H1 (cell line): ENCODE results near the gene PSKH1. TPM values are rescaled to one million over a fixed set of nuclear protein-coding genes. Genes with fewer than 3 reads are reported as not detected.

Experiments used
- CTCF ChIA-PET: fragments of 300-600 bp; sonication (Branson Sonifier 250); formaldehyde crosslinking; loops from one replicate; lab custom pipeline; 2021; ENCODE audit not compliant: partially characterized antibody; lab: Charles Lee
- POLR2A ChIA-PET: fragments of 300-600 bp; sonication (Branson Sonifier 250); formaldehyde crosslinking; loops from one replicate; lab custom pipeline; 2021; ENCODE audit warnings: inconsistent platforms; ENCODE audit not compliant: partially characterized antibody; lab: Charles Lee
- DNase-seq, 2 experiments: peaks; one replicate each; pipeline versions ENCODE4 v3.0.0 to v3.0.0-alpha.2; 2010 to 2022; ENCODE audit warnings: low spot score in 2 of 2, low read depth in 1 of 2, mixed read lengths in 1 of 2
- FAIRE-seq: peaks from 2 replicates; lab custom pipeline; 2011; peaks lifted over from hg19 to GRCh38; lab: Jason Lieb, UNC
- H2AFZ ChIP-seq: 2 replicates; pipeline ENCODE4 v1.8.1; 2012; ENCODE audit warnings: low read length, inconsistent platforms
- H2AK5ac ChIP-seq: 2 replicates; pipeline ENCODE4 v1.6.1; 2013; ENCODE audit warnings: low read depth, low read length
- H2BK120ac ChIP-seq: replicated peaks from 2 replicates; pipeline ENCODE3; 2013; ENCODE audit warnings: low read depth, low read length, inconsistent platforms
- H2BK12ac ChIP-seq: 2 replicates; pipeline ENCODE4 v1.6.1; 2013; ENCODE audit warnings: low read depth, low read length
- H2BK15ac ChIP-seq: 2 replicates; pipeline ENCODE4 v1.6.1; 2013; ENCODE audit warnings: low read length
- H2BK20ac ChIP-seq: 2 replicates; pipeline ENCODE4 v1.6.1; 2013; ENCODE audit warnings: low read length
- H2BK5ac ChIP-seq: 2 replicates; pipeline ENCODE4 v1.6.1; 2013; ENCODE audit warnings: low read depth, low read length
- H3K14ac ChIP-seq: 2 replicates; pipeline ENCODE4 v1.6.1; 2013; ENCODE audit warnings: inconsistent platforms; ENCODE audit not compliant: insufficient read length
- H3K18ac ChIP-seq: 2 replicates; pipeline ENCODE4 v1.6.1; 2013; ENCODE audit warnings: low read length; ENCODE audit errors: extremely low read depth
- H3K23ac ChIP-seq: 2 replicates; pipeline ENCODE4 v1.6.1; 2013; ENCODE audit warnings: inconsistent platforms; ENCODE audit not compliant: insufficient read length
- H3K23me2 ChIP-seq: 2 replicates; pipeline ENCODE4 v1.6.1; 2013; ENCODE audit warnings: low read depth, low read length
- H3K27ac ChIP-seq: 2 replicates; pipeline ENCODE4 v1.6.1; 2011; ENCODE audit warnings: low read depth, low read length, inconsistent platforms
- H3K27me3 ChIP-seq, 4 experiments: replicated peaks in 1 of 4; 1 replicate in 1 of 4; 2 replicates in 3 of 4; pipeline versions ENCODE4 v1.6.1 to v1.8.1; 2011 to 2013; ENCODE audit warnings: low read length in 3 of 4, mild to moderate bottlenecking in 3 of 4, inconsistent platforms in 2 of 4, mixed read lengths in 2 of 4, moderate library complexity in 1 of 4; ENCODE audit not compliant: control insufficient read depth in 3 of 4, insufficient read depth in 3 of 4; ENCODE audit errors: extremely low read depth in 1 of 4
- H3K36me3 ChIP-seq, 4 experiments: 2 replicates each; pipeline versions ENCODE4 v1.6.1 to v1.8.1; 2011 to 2013; ENCODE audit warnings: mild to moderate bottlenecking in 4 of 4, low read length in 3 of 4, moderate library complexity in 2 of 4, control low read depth in 1 of 4, inconsistent platforms in 1 of 4; ENCODE audit not compliant: insufficient read depth in 4 of 4, control insufficient read depth in 2 of 4
- H3K4ac ChIP-seq: replicated peaks from 2 replicates; pipeline ENCODE3; 2013; ENCODE audit warnings: low read length, low read depth, mixed read lengths, inconsistent platforms; ENCODE audit not compliant: insufficient read length
- H3K4me1 ChIP-seq, 4 experiments: replicated peaks in 1 of 4; 1 replicate in 1 of 4; 2 replicates in 3 of 4; pipeline versions ENCODE4 v1.6.1 to v1.8.1; 2011 to 2013; ENCODE audit warnings: low read length in 3 of 4, inconsistent platforms in 2 of 4, mixed read lengths in 1 of 4; ENCODE audit not compliant: insufficient read depth in 4 of 4, control insufficient read depth in 3 of 4
- H3K4me2 ChIP-seq, 2 experiments: 2 replicates each; pipeline versions ENCODE4 v1.6.1 to v1.8.1; 2011 to 2013; ENCODE audit warnings: low read depth in 2 of 2, low read length in 2 of 2, control low read depth in 1 of 2, inconsistent platforms in 1 of 2, mild to moderate bottlenecking in 1 of 2; ENCODE audit not compliant: insufficient read depth in 1 of 2
- H3K4me3 ChIP-seq, 4 experiments: fragments of 200-600, 300-600 bp in 1 of 4; sonication (generic), shearing (Covaris generic), sonication (Bioruptor Twin) in 1 of 4; 2 replicates each; pipeline versions ENCODE4 v1.5.1 to v1.8.1; 2011 to 2016; ENCODE audit warnings: low read length in 4 of 4, low read depth in 3 of 4, control low read depth in 2 of 4, inconsistent platforms in 2 of 4, mild to moderate bottlenecking in 2 of 4, mixed read lengths in 1 of 4, moderate library complexity in 1 of 4; ENCODE audit not compliant: insufficient read depth in 2 of 4; ENCODE audit errors: extremely low read depth in 1 of 4
- H3K56ac ChIP-seq: replicated peaks from 2 replicates; pipeline ENCODE3; 2013; ENCODE audit warnings: low read depth, mild to moderate bottlenecking, mixed read lengths, low read length, inconsistent platforms; ENCODE audit not compliant: insufficient read length
- H3K79me1 ChIP-seq: 2 replicates; pipeline ENCODE4 v1.6.1; 2013; ENCODE audit warnings: low read depth, low read length, control low read depth
- H3K79me2 ChIP-seq, 2 experiments: 2 replicates each; pipeline versions ENCODE4 v1.6.1 to v1.8.1; 2012 to 2013; ENCODE audit warnings: low read length in 2 of 2, mild to moderate bottlenecking in 2 of 2, inconsistent platforms in 1 of 2; ENCODE audit not compliant: insufficient read depth in 2 of 2, control insufficient read depth in 1 of 2
- H3K9ac ChIP-seq, 4 experiments: replicated peaks in 1 of 4; 1 replicate in 1 of 4; 2 replicates in 3 of 4; pipeline versions ENCODE4 v1.6.1 to v1.8.1; 2011 to 2013; ENCODE audit warnings: low read depth in 3 of 4, low read length in 3 of 4, control low read depth in 2 of 4, mild to moderate bottlenecking in 2 of 4, moderate library complexity in 2 of 4, inconsistent platforms in 1 of 4; ENCODE audit errors: extremely low read depth in 1 of 4
- H3K9me3 ChIP-seq, 2 experiments: 2 replicates each; pipeline versions ENCODE4 v1.6.1 to v1.8.1; 2012 to 2013; ENCODE audit warnings: mild to moderate bottlenecking in 2 of 2, moderate library complexity in 2 of 2, control low read depth in 1 of 2, inconsistent platforms in 1 of 2, low read depth in 1 of 2, low read length in 1 of 2, mixed read lengths in 1 of 2; ENCODE audit not compliant: insufficient read depth in 2 of 2
- H4K20me1 ChIP-seq, 2 experiments: replicated peaks in 1 of 2; 2 replicates each; pipeline versions ENCODE3 to v1.8.1; 2011 to 2013; ENCODE audit warnings: inconsistent platforms in 2 of 2, low read length in 2 of 2, mild to moderate bottlenecking in 1 of 2; ENCODE audit not compliant: insufficient read depth in 2 of 2, control insufficient read depth in 1 of 2
- H4K5ac ChIP-seq: 2 replicates; pipeline ENCODE4 v1.6.1; 2013; ENCODE audit warnings: low read length, low read depth, mixed read lengths, inconsistent platforms; ENCODE audit not compliant: insufficient read length
- H4K8ac ChIP-seq: 2 replicates; pipeline ENCODE4 v1.8.0; 2013; ENCODE audit warnings: mild to moderate bottlenecking, moderate library complexity, low read length, inconsistent platforms; ENCODE audit not compliant: insufficient read depth; ENCODE audit errors: extremely low read depth
- H4K91ac ChIP-seq: replicated peaks from 2 replicates; pipeline ENCODE3; 2013; ENCODE audit warnings: low read length, mixed read lengths, inconsistent platforms; ENCODE audit not compliant: insufficient read length
- CBX5 ChIP-seq: fragments of 300-800, 300-1000 bp; sonication (generic); IDR thresholded peaks from 2 replicates; pipeline ENCODE4 v1.7.1; 2016; ENCODE audit warnings: antibody characterized with exemption, low read length, low read depth
- TAF1 ChIP-seq: IDR thresholded peaks from 2 replicates; pipeline ENCODE4 v1.6.1; 2011; ENCODE audit warnings: mild to moderate bottlenecking, low read depth, low read length
- TBP ChIP-seq: IDR thresholded peaks from 2 replicates; pipeline ENCODE4 v1.6.1; 2011; ENCODE audit warnings: low read depth, low read length, improper control_type of control experiment
- TEAD4 ChIP-seq: IDR thresholded peaks from 2 replicates; pipeline ENCODE4 v1.6.1; 2012; ENCODE audit warnings: low read depth, low read length, inconsistent platforms, mixed read lengths
- WGBS, 2 experiments: shearing (Covaris generic) in 1 of 2; methylation state at CpG; one replicate each; pipeline versions ENCODE4 v1.1.6 to v1.1.7; 2013 to 2015; ENCODE audit warnings: low lambda C conversion rate in 2 of 2, mixed read lengths in 2 of 2, inconsistent platforms in 1 of 2, low coverage in 1 of 2, missing lambda C conversion rate in 1 of 2; ENCODE audit not compliant: insufficient replicate concordance in 2 of 2, insufficient coverage in 1 of 2, insufficient read length in 1 of 2; ENCODE audit errors: extremely low coverage in 1 of 2, missing lambda C conversion rate in 1 of 2; 5-methylcytosine and 5-hydroxymethylcytosine counted together
- polyA plus RNA-seq, 7 experiments: library from polyadenylated mRNA; depleted of rRNA in 3 of 7; stranded (reverse) in 5 of 7; unstranded in 2 of 7; fragments of >200 nt in 5 of 7; fragments of 200-250 nt in 2 of 7; gene quantifications; 1 replicate in 5 of 7; 2 replicates in 1 of 7; 4 replicates in 1 of 7; pipeline versions ENCODE4 v1.2.1 to v1.2.3, GENCODE V29; 2011 to 2013; ENCODE audit warnings: missing spikeins in 2 of 7, mixed read lengths in 2 of 7
- total RNA-seq: library from RNA; stranded (reverse); fragmentation: NEBNext Ultra II Directional; extraction: Animal tissue kit (Norgen Biotek cat#: 25700); gene quantifications from 2 replicates; pipeline ENCODE4 v1.2.1, GENCODE V29; 2021
- TF ChIP-seq, protein P1 (sequence below), 3 experiments: IDR thresholded peaks; 1 replicate in 2 of 3; 2 replicates in 1 of 3; pipeline versions ENCODE4 v1.5.1 to v1.6.1; 2011; ENCODE audit warnings: low read length in 3 of 3, mild to moderate bottlenecking in 3 of 3, inconsistent platforms in 2 of 3, low read depth in 1 of 3, moderate library complexity in 1 of 3; ENCODE audit not compliant: insufficient read depth in 1 of 3; ENCODE audit errors: control extremely low read depth in 1 of 3

The PSKH1 gene
- total and polyA plus RNA-seq, 2 of the 8 experiments (the other 6 are each of a cell fraction or from before 2014, with no cell fraction given), result 24.8 to 51.0 TPM

DNA sequence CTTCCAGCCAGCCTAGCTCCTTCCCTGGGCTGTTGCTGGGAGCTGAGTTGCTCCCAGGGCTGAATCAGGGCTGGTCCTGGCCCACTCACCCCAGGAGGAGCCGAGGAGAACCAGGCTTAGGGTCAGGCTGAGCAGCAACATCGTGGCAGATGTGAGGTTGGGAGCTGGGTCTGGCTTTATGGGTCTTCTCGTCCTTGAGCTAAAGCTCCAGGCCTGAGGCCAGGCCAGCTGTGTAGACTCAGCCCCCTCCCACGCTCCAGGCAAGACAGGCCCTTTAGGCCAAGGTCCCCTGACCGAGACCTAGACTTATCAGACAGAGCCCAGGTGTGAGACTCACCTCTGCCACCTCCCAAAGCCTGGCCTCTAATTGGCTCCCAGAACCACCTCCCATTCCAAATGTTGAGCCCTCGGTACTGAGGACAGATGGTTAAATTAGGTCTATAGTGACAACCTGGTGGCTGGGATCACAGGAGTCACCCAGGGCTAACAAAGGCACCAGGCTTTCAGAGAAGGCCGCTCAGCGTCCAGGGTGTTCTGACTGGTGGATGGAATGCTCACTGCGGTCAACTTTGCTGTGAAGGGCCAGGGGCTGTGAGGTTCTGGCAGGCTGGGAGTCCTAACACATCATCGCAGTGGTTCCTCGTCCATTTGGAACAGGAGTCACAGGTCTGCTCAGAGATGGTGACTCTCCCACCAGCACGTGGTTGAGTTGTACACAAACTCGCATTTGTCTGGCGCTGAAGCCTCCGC lies 38.8 kb downstream of the PSKH1 start, which contains the start of gene CTRL:
Gene CTRL (minus strand): TSS at position 151 of the 750 bp plus-strand sequence. CDS start 10 bp downstream, at position 141.
- no peak within 1 kb of the TSS for H3K9ac ChIP-seq
- POLR2A ChIA-PET, result interaction anchor here (1.1 to 7.5 kb wide), 6 partner anchors 9 to 48 kb away, joined by 4 to 43 read pairs (median 4); partner anchors contain the start of genes LCAT, NRN1L and PSKH1
- TF ChIP-seq TBP (no peak), CBX5 (no peak), TAF1 (no peak), TEAD4 (peak; percentile 76)
- TF ChIP-seq, protein P1, sequence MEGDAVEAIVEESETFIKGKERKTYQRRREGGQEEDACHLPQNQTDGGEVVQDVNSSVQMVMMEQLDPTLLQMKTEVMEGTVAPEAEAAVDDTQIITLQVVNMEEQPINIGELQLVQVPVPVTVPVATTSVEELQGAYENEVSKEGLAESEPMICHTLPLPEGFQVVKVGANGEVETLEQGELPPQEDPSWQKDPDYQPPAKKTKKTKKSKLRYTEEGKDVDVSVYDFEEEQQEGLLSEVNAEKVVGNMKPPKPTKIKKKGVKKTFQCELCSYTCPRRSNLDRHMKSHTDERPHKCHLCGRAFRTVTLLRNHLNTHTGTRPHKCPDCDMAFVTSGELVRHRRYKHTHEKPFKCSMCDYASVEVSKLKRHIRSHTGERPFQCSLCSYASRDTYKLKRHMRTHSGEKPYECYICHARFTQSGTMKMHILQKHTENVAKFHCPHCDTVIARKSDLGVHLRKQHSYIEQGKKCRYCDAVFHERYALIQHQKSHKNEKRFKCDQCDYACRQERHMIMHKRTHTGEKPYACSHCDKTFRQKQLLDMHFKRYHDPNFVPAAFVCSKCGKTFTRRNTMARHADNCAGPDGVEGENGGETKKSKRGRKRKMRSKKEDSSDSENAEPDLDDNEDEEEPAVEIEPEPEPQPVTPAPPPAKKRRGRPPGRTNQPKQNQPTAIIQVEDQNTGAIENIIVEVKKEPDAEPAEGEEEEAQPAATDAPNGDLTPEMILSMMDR (IDR thresholded peaks at IDR 0.05; ENCODE audit: control extremely low read depth in 1 of 3, insufficient read depth in 1 of 3, low read depth in 1 of 3, low read length in 3 of 3), result peak in 2 of 3 experiments; percentile 8 to 43; a peak in 1 of 4 replicates
- no peak within 1 kb of the TSS for H3K4ac ChIP-seq
- H4K5ac ChIP-seq, result no peak within 1 kb of the TSS
- no peak within 1 kb of the TSS for H2AFZ ChIP-seq
- no peak within 1 kb of the TSS for H3K4me2 ChIP-seq
- peaks cover 15% of the 10 kb centered on the region for H3K23me2 ChIP-seq
- H3K4me3 ChIP-seq, result no peak within 1 kb of the TSS
- peaks cover 4% of the 10 kb centered on the region; the same call in 1 of the 2 replicates for H3K79me1 ChIP-seq
- no peak within 1 kb of the TSS for H3K27ac ChIP-seq
- no peak within 1 kb of the TSS for H2AK5ac ChIP-seq
- H3K27me3 ChIP-seq, result no peaks in the 10 kb centered on the region
- no peak for DNase-seq
- CTCF ChIA-PET, result interaction anchor here (0.8 to 27.1 kb wide), 17 partner anchors 10 to 306 kb away, joined by 3 to 623 read pairs (median 3); partner anchors contain the start of genes EDC4, LCAT, NRN1L and PSKH1
- H3K9me3 ChIP-seq, result no peaks in the 10 kb centered on the region
- H2BK12ac ChIP-seq, result no peak within 1 kb of the TSS
- H2BK20ac ChIP-seq, result no peak within 1 kb of the TSS
- peaks cover 3 to 22% of the 10 kb centered on the region in 2 experiments for H4K20me1 ChIP-seq
- no peak for FAIRE-seq
- H3K56ac ChIP-seq, result no peak within 1 kb of the TSS
- no peak within 1 kb of the TSS for H3K14ac ChIP-seq
- peaks cover 0 to 11% (median 7%) of the 10 kb centered on the region in 4 experiments; a peak in 5 of 7 replicates for H3K4me1 ChIP-seq
- 94% methylated on average over 15 of the region's 15 CpGs; no CpG with 5 or more reads in 1 of the 2 experiments for WGBS, 2 experiments
- H4K91ac ChIP-seq, result no peak within 1 kb of the TSS
- H2BK15ac ChIP-seq, result no peak within 1 kb of the TSS
- no peaks in the 10 kb centered on the region; a peak in 2 of 8 replicates for H3K36me3 ChIP-seq
- 0 out of 2 replicates have a peak within 1 kb of the TSS, but pooled peaks have one; percentile 2 for H2BK5ac ChIP-seq
- H3K79me2 ChIP-seq, result no peaks in the 10 kb centered on the region
- no peak within 1 kb of the TSS for H4K8ac ChIP-seq
- H3K23ac ChIP-seq, result no peak within 1 kb of the TSS
- H3K18ac ChIP-seq, result no peak within 1 kb of the TSS
- no peak within 1 kb of the TSS for H2BK120ac ChIP-seq
